ENCODE results near the gene KIF7. TPM values are rescaled to one million over a fixed set of nuclear protein-coding genes. Genes with fewer than 3 reads are reported as not detected.

KIF7 gene
- total and polyA plus RNA-seq, 2 experiments from 2014 or later, result 4.6 to 20.1 TPM

DNA sequence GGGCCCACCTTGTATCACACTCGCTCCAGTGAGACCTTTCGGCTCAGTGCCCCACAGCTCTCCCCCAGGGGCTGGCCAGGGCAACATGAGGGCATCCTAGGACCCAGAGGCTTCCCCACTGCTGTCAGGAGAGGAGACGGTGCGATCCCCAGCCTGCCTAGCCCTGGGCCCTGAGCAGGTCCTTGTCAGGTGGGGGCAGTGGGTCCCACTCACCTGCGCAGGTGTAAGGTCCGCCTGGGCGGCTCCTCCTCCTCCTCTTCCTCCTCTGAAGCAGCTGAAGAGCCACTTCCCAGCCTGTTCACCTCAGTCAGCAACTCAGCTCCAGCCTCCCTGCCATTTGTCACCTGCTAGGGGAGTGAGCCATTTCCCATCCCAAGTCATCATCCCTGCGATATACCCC, 9.6 kb downstream of the KIF7 start (continued):
- no peak for TF ChIP-seq ZNF462 (CRISPR knock-in tag; IDR thresholded peaks at IDR 0.05)

GRCh38 chr15:89642106-89642505, 13.2 kb downstream of the KIF7 start:
- Histone ChIP-seq H3K79me2 (replicated peaks; ENCODE audit: insufficient read depth) (no peaks in the 10 kb centered on the region), H3K4me1 (ENCODE audit: insufficient read depth) (no peaks in the 10 kb centered on the region), H3F3A (replicated peaks; ENCODE audit: low read depth) (no peaks in the 10 kb centered on the region), H3K4me3 (no peak overlapping the region), H2AFZ (no peak overlapping the region), H3K9me2 (ENCODE audit: insufficient read depth) (no peaks in the 10 kb centered on the region), H4K20me1 (replicated peaks; ENCODE audit: insufficient read depth) (no peaks in the 10 kb centered on the region), H3K4me2 (no peak overlapping the region), H3K36me3 (ENCODE audit: insufficient read depth) (peaks cover 11% of the 10 kb centered on the region; the same call in 1 of the 2 replicates), H3K27me3 (ENCODE audit: insufficient read depth) (no peaks in the 10 kb centered on the region), H3K27ac (ENCODE audit: low read depth) (no peak overlapping the region)
- Mint-ChIP-seq H3K4me3 (no peak overlapping the region), H3K36me3 (ENCODE audit: low read depth) (peaks cover 61% of the 10 kb centered on the region), H3K27me3 (ENCODE audit: insufficient read depth, low read depth, poor library complexity) (peaks cover 6% of the 10 kb centered on the region), H3K27ac (no peak overlapping the region), H3K4me1 (no peaks in the 10 kb centered on the region; the same call in 2 of the 3 replicates), H3K9me3 (peaks cover 19% of the 10 kb centered on the region; the same call in 2 of the 3 replicates)
- no peak for DNase-seq (ENCODE audit: low spot score)
- ATAC-seq, result no peak
- TF ChIP-seq STAT1 (IDR thresholded peaks at IDR 0.05; ENCODE audit: unreplicated experiment) (no peak), ZNF462 (CRISPR knock-in tag; IDR thresholded peaks at IDR 0.05) (no peak), CTCF (conservative IDR thresholded peaks at IDR 0.05; ENCODE audit: low read depth in 2 of 2) (no peak)

Data from GM23338 (cell line).